Mesodermal cell (in vitro differentiated cells): ENCODE measurements around the gene OR52D1.

ENCODE experiments used
- H3K27ac ChIP-seq: 2 replicates; pipeline ENCODE4 v1.7.0; 2013; ENCODE audit warnings: mild to moderate bottlenecking, low read depth, low read length, moderate library complexity; ENCODE audit not compliant: severe bottlenecking
- H3K36me3 ChIP-seq: 2 replicates; pipeline ENCODE4 v1.7.1; 2013; ENCODE audit warnings: mild to moderate bottlenecking, low read length, moderate library complexity; ENCODE audit not compliant: control insufficient read depth, insufficient read depth
- H3K4me1 ChIP-seq: one replicate; pipeline ENCODE4 v1.7.1; 2013; ENCODE audit warnings: mild to moderate bottlenecking, low read length; ENCODE audit not compliant: insufficient read depth, control insufficient read depth, poor library complexity, severe bottlenecking
- H3K4me3 ChIP-seq: 2 replicates; pipeline ENCODE4 v1.7.0; 2013; ENCODE audit warnings: low read length, control low read depth, mild to moderate bottlenecking; ENCODE audit not compliant: insufficient read depth, poor library complexity, severe bottlenecking; ENCODE audit errors: extremely low read depth
- H3K9me3 ChIP-seq: 2 replicates; pipeline ENCODE4 v1.7.1; 2013; ENCODE audit warnings: mild to moderate bottlenecking, low read length, moderate library complexity; ENCODE audit not compliant: control insufficient read depth
- WGBS, 2 experiments: methylation state at CpG; one replicate each; pipeline ENCODE4 v1.1.5; 2013; ENCODE audit warnings: missing lambda C conversion rate in 2 of 2; ENCODE audit not compliant: insufficient coverage in 2 of 2; 5-methylcytosine and 5-hydroxymethylcytosine counted together

The OR52D1 gene

GRCh38 chr11:5514841-5515240, 26.4 kb downstream of the OR52D1 start:
- Histone ChIP-seq H3K36me3 (no peaks in the 10 kb centered on the region), H3K4me1 (no peaks in the 10 kb centered on the region), H3K27ac (no peak overlapping the region), H3K4me3 (no peak overlapping the region), H3K9me3 (no peaks in the 10 kb centered on the region)

- Histone ChIP-seq H3K4me3 (no peak within 1 kb of the TSS), H3K27ac (no peak within 1 kb of the TSS), H3K4me1 (no peaks in the 10 kb centered on the region), H3K36me3 (no peaks in the 10 kb centered on the region), H3K9me3 (no peaks in the 10 kb centered on the region)
- no CpG with 5 or more reads among the region's 2 CpGs for WGBS, 2 experiments
Observed at GRCh38 chr11:5516599-5516998, 28.1 kb downstream of the OR52D1 start, which contains the start of gene UBQLNL. TSS of gene UBQLNL (minus strand) at chr11:5516699. CDS start at chr11:5516441, 258 bp downstream.

DNA sequence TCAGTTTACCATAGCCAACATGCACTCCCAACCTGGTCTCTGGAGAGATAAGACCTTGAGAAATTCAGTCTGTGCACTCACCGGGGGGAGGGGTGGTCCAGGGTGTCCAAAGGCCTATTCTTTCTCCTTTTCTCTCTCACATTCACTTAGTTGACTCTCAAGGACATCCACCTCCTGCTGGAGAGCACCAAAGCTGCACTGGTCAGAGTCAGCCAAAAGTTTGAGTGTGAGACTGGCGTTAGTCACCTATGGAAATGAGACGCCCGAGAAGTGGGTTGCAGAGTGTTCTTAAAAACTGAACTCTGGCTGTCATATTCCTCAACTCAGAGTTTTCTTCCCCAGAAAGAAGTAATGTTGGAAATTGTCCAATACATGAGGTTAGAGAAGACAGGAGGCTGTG, 33.1 kb downstream of the OR52D1 start:
- no peak overlapping the region for H3K27ac ChIP-seq
- no peaks in the 10 kb centered on the region for H3K36me3 ChIP-seq
- H3K4me3 ChIP-seq, result no peak overlapping the region
- no peaks in the 10 kb centered on the region for H3K9me3 ChIP-seq
- WGBS, 2 experiments, result 100% methylated on average over 2 of the region's 4 CpGs
- no peaks in the 10 kb centered on the region for H3K4me1 ChIP-seq

- 100% methylated on average over 2 of the region's 2 CpGs for WGBS, 2 experiments
- Histone ChIP-seq H3K4me3 (no peak overlapping the region), H3K4me1 (no peaks in the 10 kb centered on the region), H3K9me3 (no peaks in the 10 kb centered on the region), H3K27ac (no peak overlapping the region), H3K36me3 (no peaks in the 10 kb centered on the region)
Observed at GRCh38 chr11:5522308-5522707, 33.8 kb downstream of the OR52D1 start.

- Histone ChIP-seq H3K36me3 (no peaks in the 10 kb centered on the region), H3K9me3 (no peaks in the 10 kb centered on the region), H3K4me3 (no peak overlapping the region), H3K27ac (no peak overlapping the region), H3K4me1 (no peaks in the 10 kb centered on the region)
- WGBS, 2 experiments, result 76 to 79% methylated on average over 2 to 3 of the region's 3 CpGs
Observed at GRCh38 chr11:5524756-5525155, 36.3 kb downstream of the OR52D1 start.

DNA sequence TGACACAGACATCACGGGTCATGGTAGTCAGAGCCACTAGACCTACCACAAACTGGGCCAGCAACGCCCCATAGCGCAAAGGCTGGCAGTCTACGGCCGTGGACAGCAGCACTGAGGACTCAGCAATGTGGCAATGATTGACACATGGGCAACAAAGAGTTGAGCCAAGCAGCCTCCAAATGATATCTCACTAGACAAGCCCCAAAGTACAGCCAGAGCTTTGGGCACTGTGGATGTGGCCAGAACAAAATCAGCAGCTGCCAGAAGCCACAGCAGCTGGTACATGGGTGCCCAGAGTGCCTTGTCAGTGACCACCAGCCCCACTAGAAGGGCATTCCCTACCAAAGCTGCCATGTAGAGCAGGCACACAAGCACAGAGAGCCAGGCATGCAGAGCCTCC, 39.2 kb downstream of the OR52D1 start:
- 93 to 95% methylated on average over 3 to 5 of the region's 5 CpGs for WGBS, 2 experiments
- Histone ChIP-seq H3K36me3 (no peaks in the 10 kb centered on the region), H3K9me3 (no peaks in the 10 kb centered on the region), H3K4me1 (no peaks in the 10 kb centered on the region), H3K27ac (no peak overlapping the region), H3K4me3 (no peak overlapping the region)

DNA sequence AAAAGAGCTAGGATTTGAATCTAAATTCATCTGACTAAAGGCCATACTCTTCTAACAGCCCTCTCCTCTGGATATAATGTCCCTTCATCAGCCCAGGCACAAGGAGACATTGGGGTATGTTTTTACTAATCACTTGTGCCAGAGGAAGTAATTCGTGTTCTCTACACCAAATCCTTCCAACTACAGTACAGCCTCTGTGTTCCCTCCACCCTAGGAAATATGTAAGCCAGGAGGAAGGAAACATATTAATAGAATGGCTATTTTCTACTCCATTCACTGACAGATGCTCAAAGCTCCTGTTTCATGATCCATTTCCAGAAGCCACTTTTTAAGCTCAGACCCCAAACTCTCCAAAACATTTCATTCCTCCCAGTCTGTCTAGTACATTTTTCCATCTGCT, 40.0 kb downstream of the OR52D1 start:
- no CpG with 5 or more reads among the region's 1 CpG for WGBS, 2 experiments
- Histone ChIP-seq H3K27ac (no peak overlapping the region), H3K9me3 (no peaks in the 10 kb centered on the region), H3K4me3 (no peak overlapping the region), H3K36me3 (no peaks in the 10 kb centered on the region), H3K4me1 (no peaks in the 10 kb centered on the region)

DNA sequence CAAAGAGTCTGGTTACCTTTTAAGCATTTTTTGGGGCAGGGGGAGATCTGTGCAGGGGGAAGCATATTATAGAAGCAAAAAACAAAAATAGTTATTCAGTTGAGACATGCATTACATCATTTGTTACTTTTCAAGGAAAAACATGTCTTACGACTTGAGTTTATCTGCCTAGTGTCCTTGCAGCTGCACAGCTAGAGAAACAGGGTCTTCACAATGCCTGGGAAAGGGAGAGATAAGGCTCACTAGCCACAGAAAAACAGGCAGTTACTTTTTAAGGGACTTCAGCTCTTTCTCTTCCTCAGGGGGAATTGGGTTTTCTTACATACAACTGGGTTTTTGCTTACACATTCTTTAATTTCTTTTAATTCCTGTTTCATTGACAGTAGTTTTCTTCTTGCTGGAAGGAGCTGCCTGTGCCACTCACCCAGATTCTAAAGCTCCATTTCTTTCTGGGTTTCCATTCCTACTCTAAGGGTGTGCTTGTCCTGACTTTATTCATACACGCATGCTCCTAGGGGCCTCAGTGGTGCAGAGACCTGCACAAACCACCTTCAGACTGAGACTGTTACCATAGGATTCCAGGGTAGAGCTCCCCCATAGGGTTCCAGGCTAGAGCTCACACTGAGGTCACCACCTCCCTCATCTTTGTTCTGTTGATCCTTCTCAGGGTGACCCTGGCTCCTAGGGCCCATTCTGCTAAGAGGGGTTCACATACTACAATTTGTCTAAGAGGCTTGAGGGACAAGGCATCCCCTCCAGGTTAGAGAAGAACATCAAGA, 42.8 kb downstream of the OR52D1 start:
- 92 to 94% methylated on average over 2 of the region's 2 CpGs for WGBS, 2 experiments

GRCh38 chr11:5534046-5534445, 45.6 kb downstream of the OR52D1 start:
- no CpG with 5 or more reads among the region's 1 CpG for WGBS, 2 experiments
- Histone ChIP-seq H3K4me3 (no peak overlapping the region), H3K9me3 (no peaks in the 10 kb centered on the region), H3K36me3 (no peaks in the 10 kb centered on the region), H3K4me1 (no peaks in the 10 kb centered on the region), H3K27ac (no peak overlapping the region)

More for the DNA sequence above, 42.8 kb downstream of the OR52D1 start:
- no peak overlapping the region for H3K4me3 ChIP-seq
- no peak overlapping the region for H3K27ac ChIP-seq
- H3K36me3 ChIP-seq, result no peaks in the 10 kb centered on the region
- no peaks in the 10 kb centered on the region for H3K4me1 ChIP-seq
- H3K9me3 ChIP-seq, result no peaks in the 10 kb centered on the region

DNA sequence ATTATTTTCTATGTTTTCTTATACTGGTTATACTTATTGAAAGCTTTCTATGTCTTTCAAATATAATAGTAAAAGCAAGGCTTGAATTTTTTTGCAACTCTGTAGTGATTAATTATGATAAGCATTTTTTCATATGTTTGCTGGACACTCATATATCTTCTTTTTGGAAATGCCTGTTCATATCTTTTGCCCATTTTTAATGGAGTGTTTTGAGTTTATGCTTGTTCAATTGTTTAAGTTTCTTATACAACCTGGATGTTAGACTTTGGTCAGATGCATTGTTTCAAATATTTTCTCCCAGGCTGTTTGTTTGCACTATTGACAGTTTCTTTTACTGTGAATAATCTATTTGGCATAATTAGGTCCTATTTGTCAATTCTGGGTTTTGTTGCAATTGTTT, 48.0 kb downstream of the OR52D1 start:
- no peaks in the 10 kb centered on the region for H3K36me3 ChIP-seq
- H3K9me3 ChIP-seq, result no peaks in the 10 kb centered on the region
- no peak overlapping the region for H3K4me3 ChIP-seq
- no peaks in the 10 kb centered on the region for H3K4me1 ChIP-seq
- no peak overlapping the region for H3K27ac ChIP-seq
